ENCODE measurements around the gene TINCR. TPM values are rescaled to one million over a fixed set of nuclear protein-coding genes. Genes with fewer than 3 reads are reported as not detected.
"Not testable (repeated sequence)": the region's sequence is repeated elsewhere in the genome, so short reads cannot be mapped to it uniquely, and the experiment has no call there.

Gene TINCR
- total and polyA plus RNA-seq, 3 experiments from 2014 or later = 0.16 to 0.28 (median 0.20) TPM

DNA sequence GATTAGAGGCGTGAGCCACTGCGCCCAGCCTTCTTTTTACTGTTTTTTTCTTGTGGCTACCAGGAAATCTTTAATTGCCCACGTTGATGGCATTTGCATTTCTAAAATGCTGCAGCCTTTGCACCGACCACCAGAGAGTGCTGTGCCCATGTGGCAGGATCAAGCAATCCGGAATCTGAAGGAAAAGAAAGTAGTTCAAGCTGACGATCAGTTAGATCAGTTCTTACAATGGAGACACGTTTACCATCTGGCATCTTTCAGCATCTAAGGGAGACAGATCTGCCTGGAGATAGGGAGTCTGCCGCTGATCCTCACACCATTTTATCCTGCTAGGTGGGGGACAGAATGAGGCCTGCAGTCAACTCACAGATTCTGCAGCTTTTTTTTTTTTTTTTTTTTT, 19.9 kb downstream of the TINCR start:
- H3K27ac Mint-ChIP-seq = no peak overlapping the region
- H3K27me3 Mint-ChIP-seq = peaks cover 8 to 19% of the 10 kb centered on the region in 2 donors
- H3K27ac ChIP-seq (ENCODE audit: low read depth, low read length) = no peak overlapping the region
- peak overlapping the region in 2 of 7 donors; percentile 31 to 51 for H3K4me3 Mint-ChIP-seq
- H3K9me3 ChIP-seq (ENCODE audit: low read length) = no peaks in the 10 kb centered on the region
- H3K4me3 ChIP-seq (ENCODE audit: low read length) = no peak overlapping the region
- no peaks in the 10 kb centered on the region for H3K4me1 ChIP-seq (ENCODE audit: insufficient read depth, low read length)
- no peak for DNase-seq
- H3K27me3 ChIP-seq (ENCODE audit: insufficient read depth, low read length, poor library complexity, severe bottlenecking) = no peaks in the 10 kb centered on the region
- CTCF ChIA-PET = no interaction called here
- H3K36me3 ChIP-seq (ENCODE audit: insufficient read depth, low read length) = no peaks in the 10 kb centered on the region
- no peaks in the 10 kb centered on the region for H3K36me3 Mint-ChIP-seq
- no peaks in the 10 kb centered on the region for H3K9me3 Mint-ChIP-seq
- H3K4me1 Mint-ChIP-seq = peaks cover 2 to 4% (median 3%) of the 10 kb centered on the region in 3 donors
- POLR2A ChIA-PET = no interaction called here

GRCh38 chr19:5545984-5546383, 21.8 kb downstream of the TINCR start:
- DNase-seq = no peak
- Mint-ChIP-seq H3K9me3 (no peaks in the 10 kb centered on the region), H3K27ac (no peak overlapping the region), H3K27me3 (peaks cover 8 to 9% of the 10 kb centered on the region in 2 donors), H3K4me1 (peaks cover 2 to 4% (median 3%) of the 10 kb centered on the region in 3 donors), H3K4me3 (no peak overlapping the region), H3K36me3 (no peaks in the 10 kb centered on the region)
- ChIA-PET POLR2A (no interaction called here), CTCF (no interaction called here)
- Histone ChIP-seq H3K27ac (ENCODE audit: low read depth, low read length) (no peak overlapping the region), H3K27me3 (ENCODE audit: insufficient read depth, low read length, poor library complexity, severe bottlenecking) (no peaks in the 10 kb centered on the region), H3K4me1 (ENCODE audit: insufficient read depth, low read length) (no peaks in the 10 kb centered on the region), H3K36me3 (ENCODE audit: insufficient read depth, low read length) (no peaks in the 10 kb centered on the region), H3K4me3 (ENCODE audit: low read length) (no peak overlapping the region), H3K9me3 (ENCODE audit: low read length) (no peaks in the 10 kb centered on the region)

GRCh38 chr19:5545051-5545450, 22.7 kb downstream of the TINCR start:
- POLR2A ChIA-PET = no interaction called here
- no peaks in the 10 kb centered on the region for H3K36me3 ChIP-seq (ENCODE audit: insufficient read depth, low read length)
- no peak overlapping the region for H3K4me3 ChIP-seq (ENCODE audit: low read length)
- Mint-ChIP-seq H3K36me3 (no peaks in the 10 kb centered on the region), H3K27me3 (peaks cover 10 to 13% of the 10 kb centered on the region in 2 donors), H3K4me1 (peaks cover 2 to 4% (median 3%) of the 10 kb centered on the region in 3 donors), H3K4me3 (no peak overlapping the region), H3K27ac (no peak overlapping the region), H3K9me3 (no peaks in the 10 kb centered on the region)
- CTCF ChIA-PET = no interaction called here
- DNase-seq = no peak
- H3K9me3 ChIP-seq (ENCODE audit: low read length) = no peaks in the 10 kb centered on the region
- no peak overlapping the region for H3K27ac ChIP-seq (ENCODE audit: low read depth, low read length)
- no peaks in the 10 kb centered on the region for H3K4me1 ChIP-seq (ENCODE audit: insufficient read depth, low read length)
- no peaks in the 10 kb centered on the region for H3K27me3 ChIP-seq (ENCODE audit: insufficient read depth, low read length, poor library complexity, severe bottlenecking)

DNA sequence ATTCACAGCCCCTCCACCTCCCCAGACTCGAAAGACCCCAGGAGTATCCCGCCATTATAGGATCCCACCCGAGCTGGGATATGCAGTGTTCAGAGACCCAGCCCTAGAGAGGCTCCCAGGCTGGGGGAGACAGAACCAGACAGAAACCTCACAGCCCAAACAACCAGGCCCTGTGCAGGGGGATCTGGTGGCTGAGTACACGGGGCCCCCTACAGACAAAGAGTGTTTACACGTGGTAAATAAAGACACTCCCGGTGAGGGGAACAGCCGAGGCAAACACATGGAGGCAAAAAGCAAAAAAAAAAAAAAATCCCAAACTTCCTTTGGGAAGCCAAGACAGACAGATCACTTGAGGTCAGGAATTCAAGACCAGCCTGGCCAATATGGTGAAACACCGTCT, 25.1 kb downstream of the TINCR start:
- H3K27ac Mint-ChIP-seq = peak overlapping the region in 1 of 8 donors; percentile 61
- CTCF ChIA-PET = no interaction called here
- H3K9me3 Mint-ChIP-seq = no peaks in the 10 kb centered on the region
- DNase-seq = no peak
- no peak overlapping the region for H3K4me3 Mint-ChIP-seq
- no peaks in the 10 kb centered on the region for H3K36me3 Mint-ChIP-seq
- Histone ChIP-seq H3K4me3 (ENCODE audit: low read length) (no peak overlapping the region), H3K36me3 (ENCODE audit: insufficient read depth, low read length) (no peaks in the 10 kb centered on the region), H3K9me3 (ENCODE audit: low read length) (no peaks in the 10 kb centered on the region), H3K27ac (ENCODE audit: low read depth, low read length) (no peak overlapping the region), H3K4me1 (ENCODE audit: insufficient read depth, low read length) (no peaks in the 10 kb centered on the region), H3K27me3 (ENCODE audit: insufficient read depth, low read length, poor library complexity, severe bottlenecking) (no peaks in the 10 kb centered on the region)
- POLR2A ChIA-PET = interaction anchor here (0.6 kb wide), 1 partner anchor 80 kb away, joined by 3 read pairs; the partner anchor contains the start of gene SAFB2
- no peaks in the 10 kb centered on the region for H3K4me1 Mint-ChIP-seq
- peaks cover 13 to 19% of the 10 kb centered on the region in 2 donors for H3K27me3 Mint-ChIP-seq

DNA sequence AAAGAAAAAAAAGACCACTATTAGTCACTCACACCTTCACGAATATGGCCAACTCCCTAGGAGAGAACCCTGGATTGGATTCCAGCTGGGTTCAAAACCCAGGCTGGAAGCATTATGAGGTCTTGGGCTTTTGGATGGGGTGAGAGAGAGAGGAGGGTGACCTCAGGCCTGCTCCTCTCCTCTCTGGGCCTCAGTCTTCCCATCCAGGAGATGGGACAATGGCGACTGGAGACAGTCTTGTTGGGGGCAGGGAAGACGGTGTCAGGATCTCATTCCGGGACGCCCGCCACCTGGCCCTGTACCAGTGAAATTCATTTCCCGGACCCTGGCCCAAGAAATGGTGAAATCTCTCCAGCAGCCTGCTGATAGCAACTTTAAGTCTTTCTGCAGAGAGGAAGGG, 26.3 kb downstream of the TINCR start:
- Mint-ChIP-seq H3K27ac (no peak overlapping the region), H3K36me3 (no peaks in the 10 kb centered on the region), H3K4me1 (no peaks in the 10 kb centered on the region), H3K27me3 (peaks cover 12 to 21% of the 10 kb centered on the region in 2 donors), H3K4me3 (no peak overlapping the region), H3K9me3 (no peaks in the 10 kb centered on the region)
- no peaks in the 10 kb centered on the region for H3K27me3 ChIP-seq (ENCODE audit: insufficient read depth, low read length, poor library complexity, severe bottlenecking)
- no peak overlapping the region for H3K4me3 ChIP-seq (ENCODE audit: low read length)
- H3K27ac ChIP-seq (ENCODE audit: low read depth, low read length) = no peak overlapping the region
- no peaks in the 10 kb centered on the region for H3K9me3 ChIP-seq (ENCODE audit: low read length)
- no peak for DNase-seq
- ChIA-PET POLR2A (no interaction called here), CTCF (no interaction called here)
- no peaks in the 10 kb centered on the region for H3K4me1 ChIP-seq (ENCODE audit: insufficient read depth, low read length)
- no peaks in the 10 kb centered on the region for H3K36me3 ChIP-seq (ENCODE audit: insufficient read depth, low read length)

- Mint-ChIP-seq H3K36me3 (peaks cover 0 to 5% (median 0%) of the 10 kb centered on the region in 3 donors), H3K27ac (no peak overlapping the region), H3K4me3 (no peak overlapping the region), H3K4me1 (no peaks in the 10 kb centered on the region), H3K9me3 (peaks cover under 1 to 7% (median 5%) of the 10 kb centered on the region in 5 donors), H3K27me3 (peaks cover 17 to 27% of the 10 kb centered on the region in 2 donors)
- ChIA-PET POLR2A (no interaction called here), CTCF (no interaction called here)
- Histone ChIP-seq H3K36me3 (ENCODE audit: insufficient read depth, low read length) (no peaks in the 10 kb centered on the region), H3K9me3 (ENCODE audit: low read length) (peaks cover 2% of the 10 kb centered on the region), H3K4me3 (ENCODE audit: low read length) (no peak overlapping the region), H3K4me1 (ENCODE audit: insufficient read depth, low read length) (no peaks in the 10 kb centered on the region), H3K27me3 (ENCODE audit: insufficient read depth, low read length, poor library complexity, severe bottlenecking) (no peaks in the 10 kb centered on the region), H3K27ac (ENCODE audit: low read depth, low read length) (no peak overlapping the region)
- DNase-seq = no peak
Measured at GRCh38 chr19:5540208-5540607, 27.5 kb downstream of the TINCR start.

GRCh38 chr19:5537870-5538269, 29.9 kb downstream of the TINCR start:
- Histone ChIP-seq H3K36me3 (ENCODE audit: insufficient read depth, low read length) (no peaks in the 10 kb centered on the region), H3K9me3 (ENCODE audit: low read length) (peaks cover 9% of the 10 kb centered on the region), H3K4me3 (ENCODE audit: low read length) (no peak overlapping the region), H3K4me1 (ENCODE audit: insufficient read depth, low read length) (no peaks in the 10 kb centered on the region), H3K27me3 (ENCODE audit: insufficient read depth, low read length, poor library complexity, severe bottlenecking) (no peaks in the 10 kb centered on the region), H3K27ac (ENCODE audit: low read depth, low read length) (no peak overlapping the region)
- Mint-ChIP-seq H3K27me3 (peaks cover 20 to 34% of the 10 kb centered on the region in 2 donors), H3K27ac (no peak overlapping the region), H3K4me1 (no peaks in the 10 kb centered on the region), H3K36me3 (peaks cover 0 to 16% (median 0%) of the 10 kb centered on the region in 3 donors), H3K4me3 (no peak overlapping the region), H3K9me3 (peaks cover 11 to 27% (median 20%) of the 10 kb centered on the region in 5 donors)
- CTCF ChIA-PET = no interaction called here
- no peak for DNase-seq
- POLR2A ChIA-PET = no interaction called here

GRCh38 chr19:5536982-5537579, 30.7 kb downstream of the TINCR start:
- Mint-ChIP-seq H3K27me3 (peaks cover 20 to 34% of the 10 kb centered on the region in 2 donors), H3K36me3 (peaks cover 0 to 16% (median 0%) of the 10 kb centered on the region in 3 donors), H3K9me3 (peaks cover 11 to 32% (median 20%) of the 10 kb centered on the region in 5 donors)
- H3K27ac ChIP-seq (ENCODE audit: low read depth, low read length); CTCF ChIA-PET; H3K4me3 Mint-ChIP-seq; POLR2A ChIA-PET; H3K4me3 ChIP-seq (ENCODE audit: low read length); H3K4me1 Mint-ChIP-seq; H3K27ac Mint-ChIP-seq; DNase-seq; H3K36me3 ChIP-seq (ENCODE audit: insufficient read depth, low read length); H3K9me3 ChIP-seq (ENCODE audit: low read length); H3K4me1 ChIP-seq (ENCODE audit: insufficient read depth, low read length); H3K27me3 ChIP-seq (ENCODE audit: insufficient read depth, low read length, poor library complexity, severe bottlenecking): not testable (repeated sequence)
